GM18502 (cell line): ENCODE results near the gene CNTN1.

Experiments used
- ATAC-seq: cut with Tn5 transposase; IDR thresholded peaks from one replicate; pipeline ENCODE4 v1.9.1; 2021; ENCODE audit warnings: mild to moderate bottlenecking; ENCODE audit not compliant: unreplicated experiment, poor library complexity

The CNTN1 gene

GRCh38 chr12:41014643-41015020 lies 322.4 kb downstream of the CNTN1 start:
- no peak for ATAC-seq

DNA sequence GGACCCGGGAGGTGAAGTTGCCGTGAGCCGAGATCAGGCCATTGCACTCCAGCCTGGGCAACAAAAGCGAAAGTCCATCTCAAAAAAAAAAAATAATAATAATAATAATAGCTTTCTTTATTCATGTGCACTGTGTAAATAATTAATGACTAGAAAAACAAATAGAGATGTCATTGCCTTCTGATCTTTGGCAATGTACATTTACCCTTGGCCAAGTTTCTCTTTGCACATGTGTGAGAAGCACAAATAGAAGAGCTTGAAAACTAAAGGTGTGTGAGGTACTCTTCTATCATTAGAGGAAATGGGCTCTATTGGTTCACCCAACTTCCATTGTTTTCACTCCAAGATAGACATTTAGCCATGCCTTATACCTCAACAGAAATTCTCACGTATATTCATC lies 325.8 kb downstream of the CNTN1 start:
- no peak for ATAC-seq

DNA sequence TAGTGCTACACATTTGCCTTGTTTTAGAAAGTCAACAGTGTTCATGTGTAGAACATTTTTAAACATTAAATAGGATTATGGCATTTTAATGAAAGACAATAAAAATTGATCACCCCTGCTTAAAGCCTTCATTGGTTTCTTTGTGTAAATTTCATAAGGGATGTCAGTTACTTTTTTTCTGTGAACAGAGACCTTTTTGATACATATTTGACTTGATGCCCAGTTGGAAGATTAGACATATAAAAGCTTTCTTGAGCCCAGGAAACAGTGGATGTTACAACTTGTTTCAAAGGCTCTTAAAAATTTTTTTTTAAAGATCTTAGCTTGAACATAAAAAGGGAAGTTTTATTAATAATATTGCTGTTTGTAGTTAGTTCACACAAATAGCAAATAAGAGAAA lies 327.2 kb downstream of the CNTN1 start:
- ATAC-seq = no peak

DNA sequence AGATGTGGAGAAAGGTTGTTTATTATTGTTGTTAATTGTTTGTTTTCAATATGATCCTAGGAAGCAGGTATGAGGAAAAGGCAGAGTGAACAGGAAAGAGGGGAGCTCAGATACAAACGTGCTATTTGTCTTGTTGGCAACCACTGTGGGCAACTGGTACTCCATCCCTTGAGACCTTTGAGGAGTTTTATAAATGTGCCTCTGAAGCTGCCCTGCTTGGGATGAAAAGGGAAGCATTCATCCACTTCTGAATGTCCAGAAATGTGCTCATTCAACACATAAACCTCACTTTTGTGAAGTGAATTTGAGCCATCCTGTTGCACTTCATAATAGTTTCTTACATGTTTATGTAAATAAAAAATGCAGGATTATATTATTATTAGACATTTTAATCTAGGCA lies 331.6 kb downstream of the CNTN1 start:
- ATAC-seq = no peak

GRCh38 chr12:41026151-41026550 lies 333.9 kb downstream of the CNTN1 start:
- no peak for ATAC-seq

DNA sequence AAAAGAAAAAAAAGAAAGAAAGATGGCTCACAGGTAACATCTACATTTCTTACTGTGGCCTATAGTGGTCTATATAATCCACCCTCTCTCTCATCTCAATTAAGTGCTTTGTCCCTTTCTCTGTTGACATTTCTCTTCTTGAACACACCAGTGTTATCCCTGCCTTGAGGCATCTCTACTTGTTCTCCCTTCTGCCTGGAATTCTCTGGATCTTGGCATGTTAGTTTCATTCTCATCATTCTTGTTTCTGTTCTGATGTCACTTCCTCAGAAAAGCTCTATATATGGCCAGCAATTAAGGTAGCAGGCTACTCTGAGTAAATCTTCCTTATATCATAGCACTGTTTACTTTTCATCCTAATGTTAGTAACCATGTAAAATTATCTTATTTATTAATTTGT lies 340.1 kb downstream of the CNTN1 start:
- no peak for ATAC-seq

GRCh38 chr12:41034686-41035085 lies 342.4 kb downstream of the CNTN1 start:
- no peak for ATAC-seq

DNA sequence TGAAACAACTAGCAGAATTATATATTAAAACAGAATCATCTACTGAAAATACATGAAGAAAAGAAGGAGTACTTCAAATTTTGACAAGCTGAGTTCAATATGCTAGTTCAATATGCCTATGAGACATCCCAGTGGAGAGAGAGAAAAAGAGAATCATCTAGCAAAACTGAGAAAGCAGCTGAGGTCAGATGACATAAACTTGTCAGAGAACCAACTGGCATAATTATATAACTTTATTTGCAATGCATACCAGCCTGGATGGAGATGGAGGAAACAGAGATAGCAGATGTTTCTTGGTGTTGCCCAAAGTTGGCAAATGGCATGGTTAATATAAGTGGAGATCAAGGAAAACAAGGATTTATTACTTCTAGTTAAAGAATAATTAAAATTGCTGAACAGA lies 347.2 kb downstream of the CNTN1 start:
- ATAC-seq = no peak

GRCh38 chr12:41045509-41045908 lies 353.3 kb downstream of the CNTN1 start:
- ATAC-seq = no peak

DNA sequence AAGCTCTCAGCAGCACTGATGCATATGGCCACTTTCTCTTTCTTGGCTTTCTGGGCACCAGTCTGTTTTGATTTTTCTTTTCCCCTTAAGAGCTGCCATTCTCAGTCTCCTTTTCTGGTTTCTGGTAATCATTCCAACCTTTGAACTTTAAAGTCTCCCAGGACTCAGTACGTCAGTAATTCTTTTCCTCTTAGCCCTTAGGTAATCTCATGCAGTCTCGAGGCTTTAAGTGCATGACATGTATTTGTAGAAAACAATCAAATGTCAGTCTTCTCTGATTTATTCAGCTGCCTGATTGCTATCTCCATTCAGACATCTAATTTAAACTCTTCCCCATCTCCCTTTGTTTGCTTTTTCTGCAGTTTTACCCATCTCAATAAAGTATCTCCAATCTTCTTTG lies 356.8 kb downstream of the CNTN1 start:
- no peak for ATAC-seq

DNA sequence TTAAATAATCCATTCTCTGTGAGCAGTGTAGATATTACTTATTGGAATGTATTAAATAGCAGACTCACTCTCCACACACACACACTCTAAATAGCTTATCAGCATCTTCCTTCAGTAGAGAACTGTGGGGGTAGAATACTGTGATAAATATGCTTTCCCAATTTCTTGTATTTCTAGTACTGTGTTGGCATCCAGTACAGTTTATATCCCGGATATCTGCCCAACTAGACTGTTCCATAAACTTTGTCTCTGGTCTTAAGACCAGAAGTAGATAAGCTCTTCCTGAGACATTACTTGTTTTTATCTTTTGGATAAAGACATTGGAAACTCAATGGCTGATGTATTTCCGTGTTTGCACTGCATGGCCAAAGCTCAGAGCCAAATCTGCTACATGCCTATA lies 359.7 kb downstream of the CNTN1 start:
- ATAC-seq = no peak

- no peak for ATAC-seq
Observed at GRCh38 chr12:41052441-41052840, 360.2 kb downstream of the CNTN1 start.

GRCh38 chr12:41053046-41053445 lies 360.8 kb downstream of the CNTN1 start:
- no peak for ATAC-seq

GRCh38 chr12:41055875-41056577 lies 363.8 kb downstream of the CNTN1 start:
- no peak for ATAC-seq

- no peak for ATAC-seq
Observed at GRCh38 chr12:41058266-41058665, 366.0 kb downstream of the CNTN1 start.

- ATAC-seq = no peak
Observed at GRCh38 chr12:41061192-41061591, 369.0 kb downstream of the CNTN1 start.

GRCh38 chr12:41064411-41064810 lies 372.2 kb downstream of the CNTN1 start:
- ATAC-seq = no peak

GRCh38 chr12:41067941-41068645 lies 375.9 kb downstream of the CNTN1 start:
- no peak for ATAC-seq

GRCh38 chr12:41073633-41074472 lies 381.6 kb downstream of the CNTN1 start:
- peak; percentile 69 for ATAC-seq

DNA sequence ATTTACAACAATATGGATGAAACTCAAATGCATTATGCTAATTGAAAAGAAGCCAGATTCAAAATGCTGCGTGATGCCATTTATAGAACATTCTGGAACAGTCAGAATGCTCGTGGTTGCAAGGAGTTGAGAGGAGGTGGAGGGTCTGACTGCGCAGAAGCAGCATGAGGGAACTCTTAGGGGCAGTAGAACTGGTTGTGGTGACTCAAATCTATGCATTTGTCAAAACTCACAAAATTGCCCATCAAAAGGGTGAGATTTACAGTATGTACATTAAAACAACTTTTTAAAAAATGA lies 382.2 kb downstream of the CNTN1 start:
- ATAC-seq = no peak

GRCh38 chr12:41076114-41076513 lies 383.9 kb downstream of the CNTN1 start:
- no peak for ATAC-seq
